Esophagus squamous epithelium (tissue), 5 donors: ENCODE measurements around the gene FGFRL1. TPM values are rescaled to one million over a fixed set of nuclear protein-coding genes. Genes with fewer than 3 reads are reported as not detected.

Experiments used
- DNase-seq: peaks from one replicate; lab custom pipeline; 2025; lab: John Stamatoyannopoulos, UW
- H3K27ac ChIP-seq, 4 donors: fragments of 200-600 bp; sonication (generic); one replicate each; pipeline ENCODE4 v1.5.1; 2016 to 2019; ENCODE audit warnings: mild to moderate bottlenecking in 1 of 4
- H3K27me3 ChIP-seq, 4 donors: fragments of 200-600 bp; sonication (generic); 1 replicate in 3 of 4; 2 replicates in 1 of 4; pipeline versions ENCODE4 v1.5.1 to v1.6.0; 2017 to 2021; ENCODE audit warnings: antibody characterized with exemption in 1 of 4
- H3K36me3 ChIP-seq, 3 donors: fragments of 200-600 bp; sonication (generic); one replicate each; pipeline ENCODE4 v1.5.1; 2016 to 2019
- H3K4me1 ChIP-seq, 3 donors: fragments of 200-600 bp; sonication (generic); one replicate each; pipeline ENCODE4 v1.5.1; 2017 to 2019
- H3K4me3 ChIP-seq, 4 donors: fragments of 200-600 bp; sonication (generic); 1 replicate in 3 of 4; 2 replicates in 1 of 4; pipeline ENCODE4 v1.5.1; 2016 to 2019; ENCODE audit warnings: mild to moderate bottlenecking in 2 of 4, moderate library complexity in 1 of 4
- H3K9me3 ChIP-seq, 3 donors: fragments of 200-600 bp; sonication (generic); one replicate each; pipeline ENCODE4 v1.5.1; 2016 to 2019
- POLR2A ChIP-seq, 4 donors: fragments of 450-650 bp; IDR thresholded peaks; one replicate each; pipeline ENCODE4 v1.6.1; 2017; ENCODE audit warnings: antibody characterized with exemption in 4 of 4, mild to moderate bottlenecking in 4 of 4, moderate library complexity in 3 of 4
- WGBS, 2 donors: methylation state at CpG; one replicate each; pipeline ENCODE4 v1.1.5; 2018; 5-methylcytosine and 5-hydroxymethylcytosine counted together
- intact Hi-C: fragments of 100-400 bp; cut with DNase I; formaldehyde crosslinking; loops from one replicate; pipeline ENCODE4 v1.15.0; 2022
- total RNA-seq, 4 donors: library from RNA; depleted of rRNA; stranded (reverse); fragments of >200 nt; gene quantifications; one replicate each; pipeline ENCODE4 v1.1.0, GENCODE V29; 2016
- TF ChIP-seq, protein P1 (sequence below), 6 experiments: fragments of 450-650 bp in 4 of 6; fragments of 200-600 bp in 2 of 6; sonication (generic) in 2 of 6; IDR thresholded peaks; one replicate each; pipeline ENCODE4 v1.5.1; 2016 to 2019; ENCODE audit warnings: antibody characterized with exemption in 6 of 6, mild to moderate bottlenecking in 4 of 6, moderate library complexity in 4 of 6
- donor health status: DM: yes; HTN: yes; CAD: no.

The FGFRL1 gene
- total RNA-seq, 4 donors from 2014 or later, result 2.8 to 10.1 (median 4.7) TPM

- H3K27ac ChIP-seq, result no peak overlapping the region
- H3K4me1 ChIP-seq, result peaks cover 0 to 12% (median 0%) of the 10 kb centered on the region in 3 donors
- intact Hi-C loops, result no loop called here
- H3K9me3 ChIP-seq, result no peaks in the 10 kb centered on the region
- TF ChIP-seq, protein P1, sequence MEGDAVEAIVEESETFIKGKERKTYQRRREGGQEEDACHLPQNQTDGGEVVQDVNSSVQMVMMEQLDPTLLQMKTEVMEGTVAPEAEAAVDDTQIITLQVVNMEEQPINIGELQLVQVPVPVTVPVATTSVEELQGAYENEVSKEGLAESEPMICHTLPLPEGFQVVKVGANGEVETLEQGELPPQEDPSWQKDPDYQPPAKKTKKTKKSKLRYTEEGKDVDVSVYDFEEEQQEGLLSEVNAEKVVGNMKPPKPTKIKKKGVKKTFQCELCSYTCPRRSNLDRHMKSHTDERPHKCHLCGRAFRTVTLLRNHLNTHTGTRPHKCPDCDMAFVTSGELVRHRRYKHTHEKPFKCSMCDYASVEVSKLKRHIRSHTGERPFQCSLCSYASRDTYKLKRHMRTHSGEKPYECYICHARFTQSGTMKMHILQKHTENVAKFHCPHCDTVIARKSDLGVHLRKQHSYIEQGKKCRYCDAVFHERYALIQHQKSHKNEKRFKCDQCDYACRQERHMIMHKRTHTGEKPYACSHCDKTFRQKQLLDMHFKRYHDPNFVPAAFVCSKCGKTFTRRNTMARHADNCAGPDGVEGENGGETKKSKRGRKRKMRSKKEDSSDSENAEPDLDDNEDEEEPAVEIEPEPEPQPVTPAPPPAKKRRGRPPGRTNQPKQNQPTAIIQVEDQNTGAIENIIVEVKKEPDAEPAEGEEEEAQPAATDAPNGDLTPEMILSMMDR (IDR thresholded peaks at IDR 0.05), result no peak
- no peak for TF ChIP-seq POLR2A (IDR thresholded peaks at IDR 0.05)
- no peak overlapping the region for H3K4me3 ChIP-seq
- WGBS, 2 donors, result 28 to 44% methylated on average over 7 to 15 of the region's 17 CpGs
- peaks cover 0 to 36% (median 0%) of the 10 kb centered on the region in 4 donors for H3K27me3 ChIP-seq
- peaks cover 0 to 19% (median 0%) of the 10 kb centered on the region in 3 donors for H3K36me3 ChIP-seq
- DNase-seq, result no peak
These were observed 14.7 kb downstream of the FGFRL1 start for GRCh38 chr4:1026115-1026514.

DNA sequence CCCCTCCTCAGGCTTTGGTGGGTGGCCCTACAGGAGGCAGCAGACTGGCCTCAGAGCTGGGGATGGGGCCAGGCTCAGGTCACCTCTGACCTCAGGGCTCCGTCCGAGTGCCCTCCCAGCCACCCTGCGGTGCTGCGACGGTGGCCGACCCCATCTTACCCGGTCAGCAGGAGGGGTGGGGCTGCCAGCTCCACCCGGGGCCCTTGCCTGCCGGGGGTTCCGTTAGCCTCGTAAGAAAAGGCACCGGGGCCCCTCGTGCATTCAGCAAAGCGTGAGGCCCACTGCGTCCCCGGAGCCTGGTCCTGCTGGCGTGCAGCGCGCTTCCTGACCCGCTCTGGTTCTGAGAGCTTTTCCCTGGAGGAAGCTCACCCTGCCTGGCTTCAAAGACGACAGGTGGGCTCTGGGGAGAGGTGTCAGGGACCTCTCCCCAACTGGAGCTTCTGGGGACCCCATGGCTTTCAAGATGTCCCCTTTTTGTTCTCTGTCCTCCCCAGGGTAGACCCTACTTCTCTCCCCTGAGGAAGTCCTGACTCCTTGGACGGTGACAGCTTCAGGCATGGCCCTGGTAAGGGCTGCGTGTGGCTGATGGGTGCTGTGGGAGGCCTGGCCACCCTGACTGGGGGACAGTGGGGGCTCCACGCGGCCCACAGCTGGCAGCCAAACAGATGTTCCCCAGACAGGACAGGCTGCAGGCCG, 15.9 kb downstream of the FGFRL1 start:
- peaks cover 0 to 49% (median 0%) of the 10 kb centered on the region in 4 donors for H3K27me3 ChIP-seq
- no peak for DNase-seq
- H3K36me3 ChIP-seq, result peaks cover 0 to 19% (median 0%) of the 10 kb centered on the region in 3 donors
- H3K4me1 ChIP-seq, result peaks cover 0 to 12% (median 0%) of the 10 kb centered on the region in 3 donors
- intact Hi-C loops, result no loop called here
- no peak for TF ChIP-seq POLR2A (IDR thresholded peaks at IDR 0.05)
- TF ChIP-seq, protein P1 (IDR thresholded peaks at IDR 0.05), result no peak
- H3K9me3 ChIP-seq, result no peaks in the 10 kb centered on the region
- no peak overlapping the region for H3K27ac ChIP-seq
- 83 to 95% methylated on average over 4 to 9 of the region's 26 CpGs for WGBS, 2 donors
- no peak overlapping the region for H3K4me3 ChIP-seq

DNA sequence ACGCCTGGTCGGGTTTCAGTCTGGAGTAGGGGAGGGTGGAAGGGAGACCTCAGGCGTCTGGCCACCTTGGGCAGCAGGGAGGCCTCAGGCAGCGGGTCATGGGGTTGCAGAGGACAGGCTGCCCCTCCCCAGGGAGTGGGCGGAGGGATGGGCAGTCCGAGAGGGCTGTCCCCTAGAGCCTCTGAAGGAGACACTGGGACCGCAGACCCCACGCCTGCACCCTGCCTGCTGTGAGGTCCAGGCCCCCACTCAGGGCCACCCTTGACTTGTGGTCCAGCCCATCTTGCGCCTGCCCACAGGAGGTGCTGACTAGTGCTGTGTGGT, 16.5 kb downstream of the FGFRL1 start:
- TF ChIP-seq POLR2A (IDR thresholded peaks at IDR 0.05), result no peak
- TF ChIP-seq, protein P1 (IDR thresholded peaks at IDR 0.05), result no peak
- DNase-seq, result no peak
- H3K4me3 ChIP-seq, result no peak overlapping the region
- WGBS, 2 donors, result 93% methylated on average over 5 of the region's 9 CpGs; no CpG with 5 or more reads in 1 of the 2 donors
- H3K27ac ChIP-seq, result no peak overlapping the region
- peaks cover 0 to 19% (median 0%) of the 10 kb centered on the region in 3 donors for H3K36me3 ChIP-seq
- peaks cover 0 to 12% (median 0%) of the 10 kb centered on the region in 3 donors for H3K4me1 ChIP-seq
- peaks cover 0 to 54% (median 0%) of the 10 kb centered on the region in 4 donors for H3K27me3 ChIP-seq
- intact Hi-C loops, result no loop called here
- no peaks in the 10 kb centered on the region for H3K9me3 ChIP-seq

DNA sequence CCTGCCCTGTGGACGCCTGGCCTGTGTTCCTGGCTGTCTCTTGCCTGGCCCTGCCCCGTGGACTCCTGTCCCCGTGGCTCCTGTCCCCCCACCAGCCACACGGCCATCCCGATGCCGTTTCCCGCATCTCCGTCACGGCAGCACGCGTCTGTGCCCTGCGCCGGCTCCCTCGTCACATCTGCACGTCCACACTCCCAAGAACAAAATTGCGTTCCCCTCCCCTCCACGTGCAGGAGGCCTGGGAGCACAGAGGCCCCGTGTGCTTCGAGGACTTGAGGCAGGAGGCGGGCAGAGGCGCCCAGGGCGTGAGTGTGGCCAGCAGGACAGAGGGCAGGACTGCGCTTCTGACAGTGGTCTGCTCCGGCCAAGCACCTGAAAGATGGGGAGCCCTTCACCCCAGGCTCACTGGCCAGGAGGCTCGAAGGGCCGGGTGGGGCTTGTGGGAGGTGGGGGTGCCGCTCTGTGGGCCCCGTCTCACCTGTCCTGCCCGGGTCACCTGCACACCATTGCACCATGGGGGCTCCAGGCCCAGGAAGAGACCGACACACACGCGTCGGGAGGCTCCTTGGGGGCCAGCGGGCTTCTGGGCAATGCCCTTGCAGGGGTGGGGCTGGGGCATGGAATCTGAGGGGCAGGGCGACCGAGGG, 17.3 kb downstream of the FGFRL1 start:
- Histone ChIP-seq H3K9me3 (no peaks in the 10 kb centered on the region), H3K4me3 (no peak overlapping the region), H3K4me1 (peaks cover 0 to 16% (median 2%) of the 10 kb centered on the region in 3 donors), H3K27ac (no peak overlapping the region), H3K27me3 (peaks cover 0 to 62% (median 0%) of the 10 kb centered on the region in 4 donors), H3K36me3 (peaks cover 0 to 18% (median 0%) of the 10 kb centered on the region in 3 donors)
- intact Hi-C loops, result no loop called here
- 68 to 72% methylated on average over 5 to 12 of the region's 36 CpGs for WGBS, 2 donors
- DNase-seq, result no peak
- TF ChIP-seq POLR2A (IDR thresholded peaks at IDR 0.05), result no peak
- TF ChIP-seq, protein P1 (IDR thresholded peaks at IDR 0.05), result no peak

DNA sequence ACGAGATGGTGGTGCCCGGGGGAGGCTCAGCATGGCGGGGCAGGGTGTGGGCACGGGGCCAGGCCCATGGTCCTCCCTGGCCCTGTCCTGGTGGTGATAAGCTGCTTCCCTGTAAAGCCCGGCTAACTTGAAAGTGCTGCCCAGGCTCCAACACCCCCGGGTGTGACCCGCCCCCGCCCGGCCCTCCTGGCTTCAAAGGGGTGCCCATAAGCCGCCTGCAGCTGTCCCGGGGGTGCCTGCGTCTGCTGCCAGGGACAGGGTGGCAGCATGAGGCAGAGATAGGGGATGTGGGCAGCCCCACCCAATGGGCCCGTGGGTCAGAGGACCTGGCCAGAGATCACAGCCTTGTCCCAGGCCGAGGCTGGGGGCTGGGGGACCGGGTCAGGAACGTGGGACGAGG, 18.1 kb downstream of the FGFRL1 start:
- H3K36me3 ChIP-seq, result peaks cover 0 to 10% (median 0%) of the 10 kb centered on the region in 3 donors
- DNase-seq, result no peak
- intact Hi-C loops, result no loop called here
- H3K27ac ChIP-seq, result no peak overlapping the region
- H3K27me3 ChIP-seq, result peaks cover 0 to 71% (median 0%) of the 10 kb centered on the region in 4 donors
- WGBS, 2 donors, result 0% methylated on average over 1 of the region's 17 CpGs; no CpG with 5 or more reads in 1 of the 2 donors
- peaks cover 3 to 24% (median 9%) of the 10 kb centered on the region in 3 donors for H3K4me1 ChIP-seq
- TF ChIP-seq, protein P1 (IDR thresholded peaks at IDR 0.05), result no peak
- no peak overlapping the region for H3K4me3 ChIP-seq
- no peaks in the 10 kb centered on the region for H3K9me3 ChIP-seq
